ENCODE results near the gene APBB2. TPM values are rescaled to one million over a fixed set of nuclear protein-coding genes. Genes with fewer than 3 reads are reported as not detected.

APBB2 gene
- total and polyA plus RNA-seq, 10 of the 15 experiments (the other 5 are each of a cell fraction or from before 2014, with no cell fraction given) = 2.7 to 24.6 (median 19.0) TPM

- Histone ChIP-seq H3K9me3 (replicated peaks; ENCODE audit: control insufficient read depth, insufficient read depth, low read length) (no peaks in the 10 kb centered on the region; the same call in 2 of the 3 replicates), H3K36me3 (ENCODE audit: control insufficient read depth in 2 of 2, insufficient read depth in 2 of 2, low read length in 1 of 2) (no peaks in the 10 kb centered on the region), H3K27ac (ENCODE audit: control insufficient read depth, insufficient read depth) (no peak overlapping the region), H2AFZ (ENCODE audit: control insufficient read depth, low read depth, low read length) (no peak overlapping the region), H3K4me2 (ENCODE audit: control insufficient read depth, insufficient read depth) (no peak overlapping the region), H3K79me2 (ENCODE audit: control insufficient read depth, insufficient read depth, low read length) (no peaks in the 10 kb centered on the region), H3K9ac (ENCODE audit: control insufficient read depth, insufficient read depth, low read length) (no peak overlapping the region), H4K20me1 (ENCODE audit: control insufficient read depth, insufficient read depth) (no peaks in the 10 kb centered on the region), H3K27me3 (replicated peaks in 1 of 2; ENCODE audit: control insufficient read depth in 2 of 2, insufficient read depth in 2 of 2, low read length in 1 of 2) (no peaks in the 10 kb centered on the region), H3K4me3 (no peak overlapping the region), H3K4me1 (ENCODE audit: control insufficient read depth, insufficient read depth, low read length) (no peaks in the 10 kb centered on the region)
- DNase-seq (ENCODE audit: low read depth, low spot score) (no peak), ATAC-seq (no peak), FAIRE-seq (no peak)
- TF ChIP-seq MTA3 (IDR thresholded peaks at IDR 0.05; ENCODE audit: borderline replicate concordance, low read length) (no peak), EED (IDR thresholded peaks at IDR 0.05; ENCODE audit: low read depth) (no peak), GATAD2B (conservative IDR thresholded peaks at IDR 0.05; ENCODE audit: low read depth) (no peak), CREB1 (IDR thresholded peaks at IDR 0.05; ENCODE audit: low read depth) (no peak), SRF (IDR thresholded peaks at IDR 0.05; ENCODE audit: low read depth in 2 of 2, low read length in 2 of 2) (no peak), NFYA (IDR thresholded peaks at IDR 0.05; ENCODE audit: borderline replicate concordance, low read depth, low read length) (no peak), USF1 (IDR thresholded peaks at IDR 0.05; ENCODE audit: borderline replicate concordance, extremely low read length, insufficient read depth, low read depth, low read length) (no peak), STAT1 (conservative IDR thresholded peaks at IDR 0.05) (no peak), SIN3A (IDR thresholded peaks at IDR 0.05; ENCODE audit: low read depth, low read length) (no peak)
- ChIA-PET CTCF (interaction anchor here (1.0 to 1.4 kb wide), 2 partner anchors 108 to 125 kb away, joined by 3 read pairs; no protein-coding TSS in a partner anchor), SMC1A (ENCODE audit: uncharacterized antibody, unreplicated experiment) (interaction anchor here (1.0 kb wide), 1 partner anchor 15 kb away, joined by 4 read pairs; no protein-coding TSS in a partner anchor), POLR2A (no interaction called here), RAD21 (ENCODE audit: unreplicated experiment) (no interaction called here)
- intact Hi-C loops (cut with micrococcal nuclease; ENCODE audit: unreplicated experiment) (no loop called here), in situ Hi-C loops (cut with MboI) (no loop called here)
- WGBS (ENCODE audit: insufficient coverage, insufficient replicate concordance, low lambda C conversion rate, missing lambda C conversion rate) = 67% methylated on average over 3 of the region's 3 CpGs
- no TSS peak for BruUV-seq (replicated peaks)
These were observed 110.7 kb downstream of the APBB2 start for GRCh38 chr4:41103657-41104056.
